Type B pancreatic cell (in vitro differentiated cells): ENCODE data around the gene EYS. TPM values are rescaled to one million over a fixed set of nuclear protein-coding genes. Genes with fewer than 3 reads are reported as not detected.

Experiments
- DNase-seq: peaks from one replicate; pipeline ENCODE4 v3.0.0; 2021; ENCODE audit warnings: mixed read lengths; ENCODE audit not compliant: unreplicated experiment; ENCODE audit errors: extremely low spot score
- H3K27ac Mint-ChIP-seq: 2 replicates; pipeline ENCODE4 v1.8.0; 2021; ENCODE audit warnings: mild to moderate bottlenecking, mixed read lengths
- H3K27me3 Mint-ChIP-seq: 2 replicates; pipeline ENCODE4 v1.8.0; 2021; ENCODE audit warnings: mixed read lengths
- H3K36me3 Mint-ChIP-seq: 2 replicates; pipeline ENCODE4 v1.8.0; 2021; ENCODE audit warnings: mixed read lengths
- H3K4me1 Mint-ChIP-seq: one replicate; pipeline ENCODE4 v1.8.0; 2021; ENCODE audit warnings: mixed read lengths; ENCODE audit not compliant: unreplicated experiment
- H3K4me3 Mint-ChIP-seq: 2 replicates; pipeline ENCODE4 v1.8.0; 2021; ENCODE audit warnings: mild to moderate bottlenecking, mixed read lengths
- H3K9me3 Mint-ChIP-seq: 2 replicates; pipeline ENCODE4 v1.8.0; 2021; ENCODE audit warnings: mixed read lengths
- total RNA-seq: library from RNA; stranded (reverse); gene quantifications from 2 replicates; pipeline ENCODE4 v1.2.1, GENCODE V29; 2021; ENCODE audit warnings: low replicate concordance
- TF ChIP-seq, protein P1 (sequence below): fragments of 200-600 bp; sonication (generic); conservative IDR thresholded peaks from 2 replicates; pipeline ENCODE4 v1.5.0; 2021; ENCODE audit warnings: antibody characterized with exemption, mild to moderate bottlenecking

EYS gene
- total RNA-seq, 1 donor from 2014 or later = 1.5 TPM

GRCh38 chr6:64046746-64047208 is 1660.2 kb downstream of the EYS start:
- TF ChIP-seq, protein P1, sequence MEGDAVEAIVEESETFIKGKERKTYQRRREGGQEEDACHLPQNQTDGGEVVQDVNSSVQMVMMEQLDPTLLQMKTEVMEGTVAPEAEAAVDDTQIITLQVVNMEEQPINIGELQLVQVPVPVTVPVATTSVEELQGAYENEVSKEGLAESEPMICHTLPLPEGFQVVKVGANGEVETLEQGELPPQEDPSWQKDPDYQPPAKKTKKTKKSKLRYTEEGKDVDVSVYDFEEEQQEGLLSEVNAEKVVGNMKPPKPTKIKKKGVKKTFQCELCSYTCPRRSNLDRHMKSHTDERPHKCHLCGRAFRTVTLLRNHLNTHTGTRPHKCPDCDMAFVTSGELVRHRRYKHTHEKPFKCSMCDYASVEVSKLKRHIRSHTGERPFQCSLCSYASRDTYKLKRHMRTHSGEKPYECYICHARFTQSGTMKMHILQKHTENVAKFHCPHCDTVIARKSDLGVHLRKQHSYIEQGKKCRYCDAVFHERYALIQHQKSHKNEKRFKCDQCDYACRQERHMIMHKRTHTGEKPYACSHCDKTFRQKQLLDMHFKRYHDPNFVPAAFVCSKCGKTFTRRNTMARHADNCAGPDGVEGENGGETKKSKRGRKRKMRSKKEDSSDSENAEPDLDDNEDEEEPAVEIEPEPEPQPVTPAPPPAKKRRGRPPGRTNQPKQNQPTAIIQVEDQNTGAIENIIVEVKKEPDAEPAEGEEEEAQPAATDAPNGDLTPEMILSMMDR = no peak
- Mint-ChIP-seq H3K27ac (no peak overlapping the region), H3K36me3 (no peaks in the 10 kb centered on the region), H3K27me3 (no peaks in the 10 kb centered on the region), H3K9me3 (no peaks in the 10 kb centered on the region), H3K4me1 (peaks cover 17% of the 10 kb centered on the region), H3K4me3 (no peak overlapping the region)
- no peak for DNase-seq

- TF ChIP-seq, protein P1 = no peak
- no peak overlapping the region for H3K4me3 Mint-ChIP-seq
- no peaks in the 10 kb centered on the region for H3K9me3 Mint-ChIP-seq
- no peak overlapping the region for H3K27ac Mint-ChIP-seq
- no peaks in the 10 kb centered on the region for H3K27me3 Mint-ChIP-seq
- DNase-seq = no peak
- H3K36me3 Mint-ChIP-seq = no peaks in the 10 kb centered on the region
- peaks cover 4% of the 10 kb centered on the region for H3K4me1 Mint-ChIP-seq
These were observed 1665.7 kb downstream of the EYS start for GRCh38 chr6:64041373-64041772.

GRCh38 chr6:64040113-64040512 is 1666.9 kb downstream of the EYS start:
- H3K4me3 Mint-ChIP-seq = no peak overlapping the region
- H3K4me1 Mint-ChIP-seq = no peaks in the 10 kb centered on the region
- no peaks in the 10 kb centered on the region for H3K36me3 Mint-ChIP-seq
- no peaks in the 10 kb centered on the region for H3K9me3 Mint-ChIP-seq
- no peaks in the 10 kb centered on the region for H3K27me3 Mint-ChIP-seq
- H3K27ac Mint-ChIP-seq = no peak overlapping the region
- DNase-seq = no peak
- TF ChIP-seq, protein P1 = no peak

DNA sequence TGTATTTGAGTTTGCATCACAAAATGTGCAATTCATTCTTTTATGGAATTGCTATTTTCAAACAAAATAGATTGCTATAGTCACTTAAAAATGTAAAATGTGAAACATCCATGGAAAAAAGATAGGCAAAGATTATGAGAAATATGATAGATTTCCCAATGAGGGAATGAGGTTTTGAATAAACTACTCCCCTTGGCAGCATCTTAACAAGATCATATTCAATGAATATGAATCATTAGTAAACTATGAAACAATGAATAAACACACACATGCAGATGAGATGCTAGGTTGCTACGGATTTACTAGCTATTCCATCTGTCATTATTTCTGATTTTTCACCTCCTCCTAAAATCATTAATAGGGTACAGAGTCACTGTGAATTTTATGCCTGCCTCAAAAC is 1669.6 kb downstream of the EYS start:
- DNase-seq = no peak
- Mint-ChIP-seq H3K27ac (no peak overlapping the region), H3K36me3 (no peaks in the 10 kb centered on the region), H3K4me3 (no peak overlapping the region), H3K4me1 (peaks cover 4% of the 10 kb centered on the region), H3K27me3 (no peaks in the 10 kb centered on the region), H3K9me3 (no peaks in the 10 kb centered on the region)
- TF ChIP-seq, protein P1 = no peak

- no peak for DNase-seq
- H3K4me3 Mint-ChIP-seq = no peak overlapping the region
These were observed 1671.9 kb downstream of the EYS start for GRCh38 chr6:64034910-64035655.

More at GRCh38 chr6:64034910-64035655, 1671.9 kb downstream of the EYS start:
- H3K36me3 Mint-ChIP-seq = no peaks in the 10 kb centered on the region
- H3K27me3 Mint-ChIP-seq = no peaks in the 10 kb centered on the region
- peaks cover 6% of the 10 kb centered on the region for H3K9me3 Mint-ChIP-seq
- TF ChIP-seq, protein P1 = no peak
- H3K4me1 Mint-ChIP-seq = peaks cover 4% of the 10 kb centered on the region
- H3K27ac Mint-ChIP-seq = peak overlapping the region; percentile 88
